HG02610 (cell line): ENCODE data around the gene PTEN.

ENCODE experiments used
- ATAC-seq: cut with Tn5 transposase; IDR thresholded peaks from one replicate; pipeline ENCODE4 v1.9.1; 2021; ENCODE audit warnings: mild to moderate bottlenecking, moderate library complexity; ENCODE audit not compliant: unreplicated experiment

Gene PTEN

DNA sequence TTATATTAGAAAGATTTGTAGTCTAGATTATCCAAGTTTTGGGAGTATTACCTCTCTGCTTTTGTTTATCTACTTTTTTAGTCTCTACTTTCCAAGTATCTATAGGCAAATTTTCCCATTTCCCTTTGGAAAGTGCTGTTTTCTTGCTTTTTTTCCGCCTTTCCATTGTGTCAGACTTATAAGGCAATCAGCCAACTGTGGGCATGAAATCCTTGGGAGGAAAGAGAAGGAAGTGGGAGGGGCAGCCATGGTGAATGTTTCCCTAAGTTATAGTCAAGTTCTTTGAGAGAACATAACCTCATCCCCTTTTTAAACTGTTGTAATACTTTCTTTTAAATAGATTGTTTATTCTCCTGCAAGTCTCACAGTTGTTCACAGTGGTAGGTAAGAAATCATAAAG lies 52.6 kb downstream of the PTEN start:
- ATAC-seq, result no peak

- ATAC-seq, result no peak
Measured at GRCh38 chr10:87916515-87916914, 53.1 kb downstream of the PTEN start.

GRCh38 chr10:87918254-87918859 lies 54.9 kb downstream of the PTEN start:
- no peak for ATAC-seq

DNA sequence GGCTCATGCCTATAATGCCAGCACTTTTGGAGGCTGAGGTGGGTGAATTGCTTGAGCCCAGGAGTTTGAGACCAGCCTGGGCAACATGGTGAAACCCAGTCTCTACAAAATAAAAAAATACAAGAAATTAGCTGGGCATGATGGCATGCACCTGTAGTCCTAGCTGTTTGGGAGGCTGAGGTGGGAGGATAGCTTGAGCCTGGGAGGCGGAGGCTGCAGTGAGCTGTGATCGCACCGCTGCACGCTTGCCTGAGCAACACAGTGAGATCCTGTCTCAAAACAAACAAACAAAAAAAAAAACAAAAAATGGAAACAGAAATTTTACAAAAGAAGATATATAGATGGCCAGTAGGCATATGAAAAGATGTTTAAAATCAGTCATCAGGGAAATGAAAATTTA lies 57.1 kb downstream of the PTEN start:
- ATAC-seq, result no peak

DNA sequence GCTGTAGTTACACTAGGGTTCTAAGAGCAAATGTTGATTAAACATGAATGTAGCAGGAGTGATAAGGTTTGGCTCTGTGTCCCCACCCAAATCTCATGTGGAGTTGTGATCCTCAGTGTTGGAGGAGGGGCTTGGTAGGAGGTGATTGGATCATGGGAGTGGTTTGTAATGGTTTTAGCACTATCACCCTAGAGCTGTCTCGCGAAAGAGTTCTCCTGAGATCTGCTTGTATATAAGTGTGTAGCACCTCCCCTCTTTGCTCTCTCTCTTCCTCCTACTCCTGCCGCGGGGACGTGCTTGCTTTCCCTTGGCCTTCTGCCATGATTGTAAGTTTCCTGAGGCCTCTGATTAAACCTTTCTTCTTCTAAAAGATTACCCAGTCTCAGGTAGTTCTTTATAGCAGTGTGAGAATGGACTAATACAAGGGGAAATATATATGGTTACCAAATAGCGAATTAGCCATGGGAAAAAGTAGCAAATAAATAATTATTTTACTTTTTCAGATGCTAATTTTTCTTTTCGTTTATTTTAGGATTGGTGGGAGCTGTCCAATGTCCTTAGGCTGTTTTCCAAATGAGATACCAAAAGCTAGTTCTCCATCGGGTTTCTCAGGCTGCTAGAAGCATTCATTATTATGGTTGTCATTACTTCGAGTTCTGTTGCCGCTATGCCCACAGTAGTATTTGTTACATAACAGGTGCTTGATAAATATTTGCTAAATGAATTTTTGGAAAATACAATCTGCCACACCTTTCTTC lies 58.7 kb downstream of the PTEN start:
- no peak for ATAC-seq

DNA sequence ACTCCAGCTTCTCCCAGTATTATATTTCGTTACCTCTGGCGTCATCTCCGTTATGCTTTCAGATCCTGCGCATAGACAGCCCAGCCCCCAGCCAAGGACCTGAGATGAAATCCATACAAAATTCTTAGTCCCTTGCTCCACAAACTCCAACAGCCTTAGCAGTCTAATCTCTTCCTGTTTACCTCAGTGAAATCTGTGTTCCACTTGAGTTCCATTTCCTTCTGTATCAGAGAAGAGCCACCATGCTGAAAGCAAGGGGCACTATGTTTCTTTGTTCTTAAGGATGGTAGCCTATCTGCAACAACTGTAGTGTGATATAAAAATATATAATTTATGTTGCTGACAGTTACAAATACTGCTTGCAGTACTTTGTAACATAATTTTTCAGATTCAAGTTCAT lies 59.8 kb downstream of the PTEN start:
- no peak for ATAC-seq

- no peak for ATAC-seq
Measured at GRCh38 chr10:87925570-87925969, 62.1 kb downstream of the PTEN start.

GRCh38 chr10:87927091-87927490 lies 63.7 kb downstream of the PTEN start:
- ATAC-seq, result no peak

- no peak for ATAC-seq
Measured at GRCh38 chr10:87928996-87929395, 65.6 kb downstream of the PTEN start.

GRCh38 chr10:87930141-87930540 lies 66.7 kb downstream of the PTEN start:
- ATAC-seq, result no peak

GRCh38 chr10:87930934-87931835 lies 67.8 kb downstream of the PTEN start:
- ATAC-seq, result peak; percentile 67

DNA sequence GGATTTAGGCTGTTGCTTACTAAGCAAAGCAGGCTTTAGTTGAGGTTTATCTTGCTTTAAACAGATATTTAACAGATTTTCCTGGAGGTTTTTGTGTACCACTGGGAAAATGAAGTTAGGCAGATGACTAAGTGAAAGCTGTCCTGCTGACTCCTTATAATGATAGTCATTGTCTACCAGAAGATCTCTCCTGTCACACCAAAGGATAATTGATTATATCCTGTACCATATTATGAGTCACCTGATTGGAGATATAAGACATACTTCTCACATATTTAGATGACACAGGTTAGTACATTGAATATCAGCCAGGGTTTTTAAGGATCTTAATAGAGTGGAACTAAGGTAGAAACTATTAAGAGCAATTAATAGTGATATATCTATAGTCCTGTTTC lies 68.4 kb downstream of the PTEN start:
- ATAC-seq, result peak; percentile 23

- ATAC-seq, result no peak
Measured at GRCh38 chr10:87935290-87936141, 72.1 kb downstream of the PTEN start.

GRCh38 chr10:87940210-87940609 lies 76.8 kb downstream of the PTEN start:
- ATAC-seq, result no peak

DNA sequence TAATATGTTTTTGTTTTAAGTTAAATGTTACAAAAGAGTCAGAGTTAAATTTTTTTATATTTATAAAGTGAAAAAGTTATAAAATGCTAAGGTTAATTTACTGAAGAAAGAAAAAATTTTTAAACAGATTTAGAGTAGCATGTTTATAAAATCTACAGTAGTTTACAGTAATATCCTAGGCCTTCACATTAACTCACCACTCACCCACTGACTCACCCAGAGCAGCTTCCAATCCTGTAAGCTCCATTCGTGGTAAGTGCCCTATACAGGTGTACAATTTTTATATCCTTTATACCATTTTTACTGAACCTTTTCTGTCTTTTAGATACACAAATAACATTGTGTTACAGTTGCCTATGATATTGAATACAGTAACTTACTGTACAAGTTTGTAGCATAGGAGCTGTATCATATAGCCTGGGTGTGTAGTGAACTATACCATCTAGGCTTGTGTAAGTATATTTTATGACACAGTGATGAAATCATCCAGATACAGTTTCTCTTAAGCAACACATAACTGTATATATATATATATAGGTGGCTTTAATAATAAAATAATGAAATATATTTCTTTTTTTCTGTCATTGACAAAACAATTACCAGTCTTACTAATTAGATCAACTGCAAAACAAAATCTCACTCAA lies 79.6 kb downstream of the PTEN start:
- no peak for ATAC-seq

GRCh38 chr10:87945984-87946383 lies 82.6 kb downstream of the PTEN start:
- no peak for ATAC-seq

DNA sequence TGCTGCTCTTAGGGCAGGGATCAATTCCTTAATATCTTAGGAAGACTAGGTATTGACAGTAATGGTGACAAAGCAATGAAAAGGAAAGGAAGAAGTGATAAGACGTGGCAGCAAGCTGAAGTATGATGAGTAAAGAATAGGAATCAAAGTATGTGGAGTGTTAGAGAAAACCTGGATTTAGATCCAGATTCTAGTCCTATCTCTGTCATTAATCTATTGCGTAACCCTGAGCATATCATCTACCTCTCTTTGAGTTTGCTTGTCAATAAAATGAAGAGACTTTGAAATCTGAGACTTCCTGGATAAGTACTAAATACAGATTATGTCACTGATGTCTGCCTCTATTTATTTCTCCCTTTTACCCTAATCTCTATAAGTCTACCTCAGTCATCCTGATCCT lies 89.2 kb downstream of the PTEN start:
- ATAC-seq, result no peak

DNA sequence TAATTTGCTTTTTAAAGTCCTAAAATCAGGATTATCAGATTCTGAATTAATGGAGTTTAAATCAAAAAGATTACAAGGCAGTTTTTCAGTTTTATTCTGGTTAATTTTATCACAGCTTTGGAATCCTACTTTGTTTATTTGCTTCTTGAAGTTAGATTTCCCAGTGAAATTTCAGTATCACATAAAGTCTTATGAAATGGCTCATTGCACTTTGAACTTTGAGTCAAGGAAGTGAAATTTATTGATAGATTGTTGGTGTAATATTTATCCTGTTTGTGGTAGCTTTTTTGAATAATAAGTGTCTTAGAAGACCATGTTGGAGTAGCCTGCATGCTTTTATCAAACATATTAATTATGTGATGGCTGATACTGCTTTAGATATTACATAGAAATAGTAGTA lies 92.6 kb downstream of the PTEN start:
- ATAC-seq, result no peak

DNA sequence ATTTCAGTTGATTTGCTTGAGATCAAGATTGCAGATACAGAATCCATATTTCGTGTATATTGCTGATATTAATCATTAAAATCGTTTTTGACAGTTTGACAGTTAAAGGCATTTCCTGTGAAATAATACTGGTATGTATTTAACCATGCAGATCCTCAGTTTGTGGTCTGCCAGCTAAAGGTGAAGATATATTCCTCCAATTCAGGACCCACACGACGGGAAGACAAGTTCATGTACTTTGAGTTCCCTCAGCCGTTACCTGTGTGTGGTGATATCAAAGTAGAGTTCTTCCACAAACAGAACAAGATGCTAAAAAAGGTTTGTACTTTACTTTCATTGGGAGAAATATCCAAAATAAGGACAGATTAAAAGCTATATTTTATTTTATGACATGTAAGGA lies 94.3 kb downstream of the PTEN start:
- ATAC-seq, result no peak

DNA sequence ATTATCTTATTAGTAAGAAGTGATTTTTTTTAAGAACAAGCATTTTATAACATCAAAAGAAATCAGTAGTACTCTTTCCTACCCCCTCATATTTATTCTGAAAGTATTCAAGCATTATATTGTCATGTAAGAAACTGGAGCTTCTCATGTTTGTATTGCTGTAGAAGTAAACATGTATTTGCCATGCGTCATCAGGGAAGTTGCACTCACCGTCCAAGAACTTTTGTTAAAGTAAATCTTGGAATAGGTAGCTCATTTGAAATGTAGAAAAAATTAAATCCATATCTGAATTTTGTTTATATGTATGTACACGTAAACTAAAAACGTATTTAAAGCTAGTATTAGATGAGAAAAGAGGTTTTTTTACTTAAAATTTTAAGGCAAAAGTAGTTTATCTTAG lies 96.8 kb downstream of the PTEN start:
- no peak for ATAC-seq
